ENCODE data around the gene CRTAC1.

Gene CRTAC1

DNA sequence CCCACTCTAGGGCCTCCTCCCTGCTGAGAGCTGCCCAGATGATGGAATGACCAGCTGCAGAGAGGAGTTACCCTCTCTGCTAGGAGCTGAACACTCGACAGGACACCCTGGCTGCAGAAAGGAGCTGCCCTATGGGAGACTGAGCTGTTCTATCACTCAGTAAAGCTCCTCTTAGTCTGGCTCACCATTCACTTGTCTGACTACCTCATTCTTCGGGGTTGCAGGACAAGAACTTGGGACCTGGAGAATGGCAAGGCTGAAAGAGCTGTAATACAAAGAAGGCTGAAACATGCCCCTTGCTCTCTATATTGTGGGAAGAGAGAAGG, 30.5 kb downstream of the CRTAC1 start:
- intact Hi-C loops (cut with DNase I; ENCODE audit: low total_unique reads), result no loop called here
- Histone ChIP-seq H3K36me3 (no peaks in the 10 kb centered on the region), H3K27me3 (peaks cover 0 to 5% of the 10 kb centered on the region in 2 donors), H3K27ac (no peak overlapping the region), H3K4me3 (no peak overlapping the region), H3K4me1 (no peaks in the 10 kb centered on the region), H3K9me3 (peaks cover 0 to 7% (median 0%) of the 10 kb centered on the region in 3 donors)
- DNase-seq, result no peak
- TF ChIP-seq, protein P1, sequence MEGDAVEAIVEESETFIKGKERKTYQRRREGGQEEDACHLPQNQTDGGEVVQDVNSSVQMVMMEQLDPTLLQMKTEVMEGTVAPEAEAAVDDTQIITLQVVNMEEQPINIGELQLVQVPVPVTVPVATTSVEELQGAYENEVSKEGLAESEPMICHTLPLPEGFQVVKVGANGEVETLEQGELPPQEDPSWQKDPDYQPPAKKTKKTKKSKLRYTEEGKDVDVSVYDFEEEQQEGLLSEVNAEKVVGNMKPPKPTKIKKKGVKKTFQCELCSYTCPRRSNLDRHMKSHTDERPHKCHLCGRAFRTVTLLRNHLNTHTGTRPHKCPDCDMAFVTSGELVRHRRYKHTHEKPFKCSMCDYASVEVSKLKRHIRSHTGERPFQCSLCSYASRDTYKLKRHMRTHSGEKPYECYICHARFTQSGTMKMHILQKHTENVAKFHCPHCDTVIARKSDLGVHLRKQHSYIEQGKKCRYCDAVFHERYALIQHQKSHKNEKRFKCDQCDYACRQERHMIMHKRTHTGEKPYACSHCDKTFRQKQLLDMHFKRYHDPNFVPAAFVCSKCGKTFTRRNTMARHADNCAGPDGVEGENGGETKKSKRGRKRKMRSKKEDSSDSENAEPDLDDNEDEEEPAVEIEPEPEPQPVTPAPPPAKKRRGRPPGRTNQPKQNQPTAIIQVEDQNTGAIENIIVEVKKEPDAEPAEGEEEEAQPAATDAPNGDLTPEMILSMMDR (IDR thresholded peaks at IDR 0.05), result no peak

DNA sequence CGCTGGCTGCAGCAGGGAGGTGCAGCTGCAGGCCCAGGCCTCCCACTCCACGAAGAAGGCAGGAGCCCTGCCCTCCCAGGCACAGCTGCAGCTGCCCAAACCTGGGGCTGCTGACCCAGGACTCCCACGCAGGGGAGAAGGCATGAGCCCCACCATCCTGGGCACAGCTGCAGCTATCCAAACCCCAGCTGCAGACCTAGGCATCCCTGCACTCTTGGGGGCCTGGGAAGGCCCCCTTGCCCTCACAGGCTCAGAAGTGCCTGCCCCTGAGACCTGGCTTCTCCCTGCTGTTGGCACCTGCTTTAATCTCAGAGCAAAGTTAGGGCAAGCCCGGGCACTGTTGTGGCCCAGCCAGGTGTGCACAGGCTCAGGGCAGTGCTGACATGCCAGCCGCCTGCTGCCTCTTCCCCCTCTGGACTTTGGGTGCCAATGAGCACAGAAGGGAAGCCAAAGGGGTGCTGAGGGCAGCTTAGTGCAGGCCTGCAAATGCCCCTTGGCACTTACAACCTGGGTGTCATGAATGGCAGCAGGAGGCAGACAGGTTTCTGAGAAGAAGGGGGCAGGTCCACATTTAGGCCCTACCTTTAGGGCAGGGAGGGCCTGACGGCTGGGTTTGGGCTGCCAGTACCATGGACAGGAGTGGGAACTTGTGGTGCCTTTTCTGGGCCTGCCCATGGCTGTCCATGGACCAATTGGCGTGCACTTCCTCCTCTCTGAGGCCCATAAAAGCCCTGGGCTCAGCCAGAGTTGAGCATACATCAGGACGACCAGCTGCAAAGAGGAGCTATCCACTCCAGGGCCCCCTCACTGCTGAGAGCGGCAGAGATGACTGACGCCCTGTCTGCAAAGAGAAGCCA, 31.1 kb downstream of the CRTAC1 start:
- no peak for DNase-seq
- Histone ChIP-seq H3K4me1 (no peaks in the 10 kb centered on the region), H3K9me3 (peaks cover 0 to 7% (median 0%) of the 10 kb centered on the region in 3 donors), H3K36me3 (no peaks in the 10 kb centered on the region), H3K27ac (no peak overlapping the region), H3K27me3 (peaks cover 0 to 5% of the 10 kb centered on the region in 2 donors), H3K4me3 (no peak overlapping the region)
- intact Hi-C loops (cut with DNase I; ENCODE audit: low total_unique reads), result no loop called here
- TF ChIP-seq, protein P1 (IDR thresholded peaks at IDR 0.05), result no peak

DNA sequence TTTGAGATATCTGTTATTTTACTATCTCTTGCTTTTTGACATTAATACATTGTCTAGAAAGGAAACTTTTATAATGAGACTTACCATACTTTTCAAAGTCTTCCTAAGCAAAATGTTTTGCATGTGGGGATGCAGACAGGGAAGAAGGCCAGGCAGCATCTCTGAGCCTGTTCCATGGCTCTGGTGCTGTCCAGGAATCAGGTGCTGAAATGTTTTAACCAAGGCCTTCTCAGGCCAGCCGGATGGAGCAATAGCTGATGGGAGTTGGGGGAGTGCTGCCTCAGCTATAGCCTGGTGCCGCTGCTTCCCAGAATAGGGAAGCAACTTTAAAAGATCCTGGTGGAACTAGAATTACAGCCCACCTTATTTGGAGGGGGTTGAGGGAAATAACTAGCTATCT, 38.5 kb downstream of the CRTAC1 start:
- no peak for DNase-seq
- Histone ChIP-seq H3K9me3 (no peaks in the 10 kb centered on the region), H3K4me3 (no peak overlapping the region), H3K27me3 (peaks cover 0 to 3% of the 10 kb centered on the region in 2 donors), H3K4me1 (no peaks in the 10 kb centered on the region), H3K27ac (no peak overlapping the region), H3K36me3 (no peaks in the 10 kb centered on the region)
- TF ChIP-seq, protein P1 (IDR thresholded peaks at IDR 0.05), result no peak
- intact Hi-C loops (cut with DNase I; ENCODE audit: low total_unique reads), result no loop called here

DNA sequence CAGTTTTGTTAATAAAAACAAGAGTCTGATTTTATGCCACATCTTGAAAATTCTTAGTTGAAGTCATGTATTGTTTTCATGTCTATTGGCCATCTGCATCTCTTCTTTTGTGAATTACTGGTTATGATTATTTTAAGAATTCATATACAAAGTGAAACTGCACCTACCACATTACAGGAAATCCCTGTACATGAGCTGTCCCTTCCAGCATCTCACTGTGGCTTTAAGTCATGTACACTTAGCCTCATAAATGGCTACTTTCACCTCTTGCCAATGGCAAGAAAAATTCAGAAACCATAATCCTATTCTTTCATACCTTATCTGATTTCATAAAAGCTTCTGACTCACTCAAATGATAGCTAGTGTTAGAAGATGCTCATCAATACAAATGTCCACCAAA, 48.6 kb downstream of the CRTAC1 start:
- Histone ChIP-seq H3K9me3 (no peaks in the 10 kb centered on the region), H3K27ac (no peak overlapping the region), H3K36me3 (no peaks in the 10 kb centered on the region), H3K4me3 (no peak overlapping the region), H3K27me3 (peaks cover 0 to 32% of the 10 kb centered on the region in 2 donors), H3K4me1 (no peaks in the 10 kb centered on the region)
- DNase-seq, result no peak
- intact Hi-C loops (cut with DNase I; ENCODE audit: low total_unique reads), result no loop called here
- TF ChIP-seq, protein P1 (IDR thresholded peaks at IDR 0.05), result no peak

DNA sequence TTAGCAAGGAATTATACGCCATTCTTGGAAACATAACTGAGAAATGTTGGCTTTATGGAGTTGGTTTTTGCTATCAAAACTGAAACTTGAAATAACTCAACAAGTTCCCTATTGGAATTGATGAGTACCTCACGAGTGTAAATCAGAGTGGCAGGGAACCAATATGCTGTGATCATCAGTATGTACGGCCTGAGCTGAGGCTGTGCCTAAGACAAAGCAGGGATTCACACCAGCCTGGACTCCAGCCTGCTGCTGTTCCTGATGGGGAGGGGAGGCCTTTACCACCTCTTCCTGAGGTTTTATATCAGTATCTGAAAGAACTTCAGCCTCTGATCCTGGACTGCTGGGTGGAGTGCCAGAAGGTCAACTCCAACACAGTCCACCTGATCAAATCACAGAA, 52.7 kb downstream of the CRTAC1 start:
- no peaks in the 10 kb centered on the region for H3K36me3 ChIP-seq
- H3K27me3 ChIP-seq, result peaks cover 0 to 59% of the 10 kb centered on the region in 2 donors
- no peak overlapping the region for H3K4me3 ChIP-seq
- TF ChIP-seq, protein P1 (IDR thresholded peaks at IDR 0.05), result no peak
- no peak overlapping the region for H3K27ac ChIP-seq
- no peak for DNase-seq
- intact Hi-C loops (cut with DNase I; ENCODE audit: low total_unique reads), result no loop called here
- no peaks in the 10 kb centered on the region for H3K9me3 ChIP-seq
- peaks cover 0 to 5% (median 0%) of the 10 kb centered on the region in 4 donors for H3K4me1 ChIP-seq

Measured in tibial artery (tissue), 4 donors.